ENCODE measurements around the gene IFT52.

- TF ChIP-seq CTCF (IDR thresholded peaks at IDR 0.05) (no peak), POLR2A (IDR thresholded peaks at IDR 0.05) (no peak)
Observed at GRCh38 chr20:43681991-43682410, 91.3 kb downstream of the IFT52 start.
